HG03108 (cell line): Measurements from ENCODE around the gene BTG4.

ENCODE experiments used
- ATAC-seq: cut with Tn5 transposase; IDR thresholded peaks from one replicate; pipeline ENCODE4 v1.9.1; 2021; ENCODE audit warnings: moderate library complexity; ENCODE audit not compliant: unreplicated experiment

Gene BTG4

DNA sequence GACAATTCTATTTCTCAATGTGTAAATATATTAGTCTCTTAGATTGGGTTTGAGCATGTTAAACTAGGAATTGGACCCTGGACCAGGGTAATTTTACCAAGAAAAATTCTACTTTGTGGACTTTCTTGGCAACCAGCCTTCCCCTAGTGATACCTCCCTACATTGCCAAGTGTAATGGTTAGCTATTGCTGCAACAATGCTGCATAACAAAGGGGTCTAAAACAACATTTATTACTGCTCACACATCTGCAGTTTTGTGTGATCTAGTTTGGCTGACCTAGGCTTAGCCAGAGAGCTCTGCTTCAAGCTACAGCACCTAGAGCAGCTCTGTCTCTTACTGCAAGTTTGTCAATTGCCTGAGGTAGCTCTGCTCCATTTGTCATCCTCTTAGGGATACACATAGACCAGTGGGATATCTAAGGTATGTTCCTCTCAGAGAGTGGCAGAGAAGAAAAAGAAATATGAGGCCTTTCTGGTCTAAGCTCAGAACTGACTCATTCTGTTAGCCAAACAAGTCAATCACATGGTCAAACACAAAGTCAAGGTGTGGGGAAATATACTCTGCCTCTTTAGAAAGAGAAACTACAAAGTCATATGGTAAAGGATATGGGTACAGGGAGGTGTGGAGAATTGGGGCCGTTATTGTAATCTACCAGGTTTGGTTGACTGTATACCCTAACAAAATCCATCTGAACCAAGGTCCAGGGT lies 26.4 kb upstream of the BTG4 start:
- ATAC-seq = no peak

DNA sequence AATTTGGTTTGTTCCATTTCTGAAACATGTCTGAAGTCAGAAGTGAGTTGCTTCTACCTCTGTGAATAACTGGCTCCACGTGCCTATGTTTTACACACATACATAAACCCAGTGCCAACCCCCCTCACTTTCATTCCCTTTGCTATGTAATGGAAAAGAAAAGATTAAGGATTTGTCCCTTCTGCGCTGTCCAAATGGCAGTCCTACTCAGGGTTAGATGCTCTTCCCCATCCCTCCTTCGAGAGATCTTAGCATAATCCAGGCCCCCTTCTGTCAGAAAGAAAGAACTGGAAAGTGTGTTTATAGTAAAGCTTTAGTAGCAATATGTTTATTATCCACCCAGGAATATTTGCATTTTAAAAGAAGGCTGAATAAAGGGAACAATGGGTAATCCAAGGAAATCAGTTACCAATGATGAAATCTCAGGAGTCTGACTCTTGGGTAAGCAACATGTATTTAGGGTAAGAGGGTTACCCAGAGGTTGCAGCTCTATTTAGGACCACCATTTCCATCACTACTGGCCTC lies 25.2 kb upstream of the BTG4 start:
- ATAC-seq = no peak

- no peak for ATAC-seq
These were observed 23.1 kb upstream of the BTG4 start for GRCh38 chr11:111535281-111535680.

DNA sequence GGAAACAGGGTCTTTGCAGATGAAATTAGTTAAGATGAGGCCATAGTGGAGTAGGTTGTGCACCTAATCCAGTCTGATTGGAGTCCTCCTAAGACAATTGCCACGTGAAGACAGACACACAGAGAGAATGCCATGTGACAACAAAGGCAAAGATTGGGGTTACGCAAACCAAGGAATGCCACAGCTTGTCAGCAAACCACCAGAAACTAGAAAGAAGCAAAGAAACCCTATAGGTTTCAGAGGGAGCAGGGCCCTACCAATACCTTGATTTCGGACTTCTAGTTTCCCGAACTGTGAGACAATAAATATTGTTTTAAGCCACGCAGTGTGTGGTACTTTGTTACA lies 20.2 kb upstream of the BTG4 start:
- no peak for ATAC-seq

- peak; percentile 76 for ATAC-seq
These were observed 19.6 kb upstream of the BTG4 start for GRCh38 chr11:111531687-111532364.

GRCh38 chr11:111531136-111531535 lies 18.9 kb upstream of the BTG4 start:
- no peak for ATAC-seq

GRCh38 chr11:111530091-111530490 lies 17.9 kb upstream of the BTG4 start:
- no peak for ATAC-seq

- no peak for ATAC-seq
These were observed 16.4 kb upstream of the BTG4 start for GRCh38 chr11:111528557-111528956.

DNA sequence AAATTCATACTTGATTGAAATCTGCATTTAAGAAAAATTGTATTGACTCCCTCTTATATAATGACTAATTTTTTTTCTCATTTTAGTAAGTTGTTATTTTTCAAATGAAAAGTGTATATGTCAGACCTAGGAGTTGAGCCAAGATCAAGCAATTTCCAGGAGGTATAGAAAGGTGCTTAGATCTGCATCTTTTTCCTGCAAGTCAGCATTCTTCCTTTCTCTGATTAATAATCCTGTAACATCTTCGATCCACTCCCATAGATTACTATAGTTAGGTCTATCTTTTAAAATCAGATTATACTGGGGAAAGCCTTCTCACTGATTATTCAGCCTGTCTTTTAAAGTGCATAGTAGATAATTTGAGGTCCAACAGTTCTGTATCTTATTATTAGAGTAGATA lies 15.1 kb upstream of the BTG4 start:
- no peak for ATAC-seq

DNA sequence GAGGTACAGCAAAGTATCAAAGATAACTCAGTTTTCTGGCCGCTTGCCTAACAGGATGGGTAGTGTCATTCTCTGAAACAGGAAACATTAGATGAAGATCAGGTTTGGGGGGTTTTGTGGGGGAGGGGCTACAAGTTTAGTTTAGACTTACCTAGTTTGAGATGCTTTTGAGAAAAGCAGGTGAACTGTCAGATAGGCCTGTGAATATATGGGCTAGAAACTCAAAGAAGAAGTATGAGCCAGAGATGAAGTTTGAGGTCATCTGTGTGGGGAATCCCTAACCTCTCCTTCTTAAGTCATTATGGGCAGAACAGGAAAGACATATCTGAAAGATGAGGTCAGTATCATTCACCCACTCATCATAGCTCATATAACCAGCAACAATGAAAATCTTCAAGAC lies 14.3 kb upstream of the BTG4 start:
- ATAC-seq = no peak

DNA sequence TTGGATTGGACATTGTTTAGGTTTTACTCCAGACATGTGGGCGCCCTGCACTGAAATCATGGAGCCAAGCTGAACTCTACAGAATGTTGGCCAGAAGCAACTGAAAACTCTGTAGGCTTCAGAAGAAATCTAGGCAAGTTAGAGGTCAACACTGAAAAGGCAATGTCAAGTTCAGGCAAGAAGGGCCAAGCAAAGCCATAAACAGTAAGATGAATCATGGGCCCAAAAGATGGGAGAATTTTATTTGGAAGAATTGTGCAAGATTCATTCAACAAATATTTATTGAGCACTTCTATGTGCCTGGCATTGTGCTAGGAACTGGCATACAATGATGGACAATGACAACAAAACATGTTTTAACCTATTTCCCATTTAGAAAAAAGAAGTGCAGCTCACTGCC lies 13.3 kb upstream of the BTG4 start:
- ATAC-seq = no peak

DNA sequence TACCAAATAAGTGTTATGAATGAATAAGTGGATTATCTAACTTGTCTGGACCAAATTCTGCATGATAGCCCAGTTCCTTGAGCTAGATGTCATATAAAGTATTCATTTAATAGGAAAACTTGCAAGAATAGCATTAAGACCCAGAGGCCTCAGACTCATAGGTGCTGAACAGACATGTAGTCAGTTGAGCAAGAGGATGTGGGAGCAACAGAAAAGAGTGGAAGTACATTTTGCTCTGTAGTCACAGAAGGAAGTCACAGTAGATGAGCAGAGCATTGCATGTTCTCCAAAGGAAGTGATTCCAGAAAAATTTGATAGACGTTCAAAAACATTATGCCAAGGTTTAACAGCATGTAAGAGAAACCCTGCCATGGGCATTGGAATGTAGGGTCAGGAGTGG lies 11.9 kb upstream of the BTG4 start:
- no peak for ATAC-seq

GRCh38 chr11:111523343-111523742 lies 11.2 kb upstream of the BTG4 start:
- ATAC-seq = no peak

DNA sequence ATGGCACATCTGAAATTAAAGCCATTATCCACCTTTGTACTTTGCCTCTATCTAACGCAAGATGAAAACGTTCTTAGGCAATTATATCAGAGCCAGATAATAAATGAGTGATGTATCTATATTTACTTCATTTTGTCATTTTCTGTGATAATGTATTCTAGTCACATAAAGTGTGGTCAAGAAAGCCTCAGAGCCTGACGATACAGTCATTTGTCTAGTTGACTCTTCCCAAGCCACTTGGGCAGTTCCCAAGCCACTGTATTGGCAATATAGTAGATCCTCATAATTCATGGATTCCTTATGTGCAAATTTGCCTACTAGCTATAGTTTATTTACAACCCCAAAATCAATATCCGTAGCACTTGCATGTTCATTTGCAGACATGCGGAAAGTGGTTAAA lies 10.2 kb upstream of the BTG4 start:
- ATAC-seq = no peak

- no peak for ATAC-seq
These were observed 8.9 kb upstream of the BTG4 start for GRCh38 chr11:111521135-111521534.

- ATAC-seq = no peak
These were observed 8.4 kb upstream of the BTG4 start for GRCh38 chr11:111520560-111520959.

GRCh38 chr11:111518668-111519067 lies 6.5 kb upstream of the BTG4 start:
- ATAC-seq = no peak

DNA sequence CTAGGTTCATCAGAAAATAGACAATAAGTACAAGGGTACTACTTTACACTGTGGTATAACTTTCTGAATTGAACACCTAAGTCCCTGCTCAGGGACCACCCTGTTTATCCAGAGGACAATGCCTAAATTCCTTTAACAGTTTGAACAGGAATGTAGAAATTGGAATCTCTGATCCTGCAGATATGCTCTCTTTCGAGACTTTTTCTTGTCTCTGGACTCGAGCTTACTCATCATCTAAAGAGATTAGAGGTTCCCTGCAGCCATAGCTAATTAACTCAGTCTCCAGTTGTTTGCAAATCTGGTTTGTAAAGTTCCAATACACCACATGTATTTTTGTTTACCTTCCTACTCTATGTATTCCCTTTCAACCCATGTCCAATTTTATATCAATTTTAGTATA lies 3.4 kb upstream of the BTG4 start:
- no peak for ATAC-seq

DNA sequence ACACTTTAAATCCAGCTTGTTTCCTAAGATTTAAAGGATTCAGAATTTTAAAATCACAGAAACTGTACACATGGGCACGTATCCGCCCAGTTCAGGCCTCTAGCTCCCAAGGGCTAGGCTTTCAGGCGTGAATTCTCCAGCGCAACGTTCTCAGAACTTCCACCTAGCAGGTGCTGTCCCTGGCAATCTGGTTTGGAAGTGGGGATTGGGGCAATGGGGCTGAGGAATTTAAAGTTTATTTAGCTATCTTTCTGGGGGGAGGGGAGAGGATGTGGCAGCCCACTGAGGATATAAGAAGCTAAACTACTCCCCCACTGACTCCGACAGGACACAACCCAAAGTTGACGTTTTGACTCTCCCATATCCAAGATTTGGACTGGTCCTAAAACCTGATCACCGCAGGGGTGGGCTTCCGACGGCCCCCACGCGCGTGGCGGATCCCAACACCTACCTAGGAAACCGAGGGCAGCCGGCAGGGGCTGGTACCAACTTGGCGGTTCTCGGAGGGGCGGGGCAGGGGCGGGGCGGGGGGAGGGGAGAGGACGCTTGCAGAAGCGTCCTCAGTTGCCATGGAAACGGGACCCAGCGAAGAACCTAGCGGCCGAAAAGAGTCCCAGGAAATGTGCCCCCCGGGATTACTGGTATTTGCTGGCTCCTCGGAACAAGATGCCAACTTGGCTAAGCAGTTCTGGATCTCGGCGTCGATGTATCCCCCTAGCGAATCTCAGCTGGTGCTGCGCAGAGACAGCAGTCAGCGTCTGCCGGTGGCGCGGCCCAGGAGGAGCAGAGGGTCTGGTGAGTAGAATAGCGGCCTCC lies 2.2 kb upstream of the BTG4 start, which contains the start of gene HOATZ:
HOATZ (plus strand) TSS at position 563 of the 816 bp plus-strand sequence; CDS start at position 570, 7 bp downstream.
- no peak for ATAC-seq

DNA sequence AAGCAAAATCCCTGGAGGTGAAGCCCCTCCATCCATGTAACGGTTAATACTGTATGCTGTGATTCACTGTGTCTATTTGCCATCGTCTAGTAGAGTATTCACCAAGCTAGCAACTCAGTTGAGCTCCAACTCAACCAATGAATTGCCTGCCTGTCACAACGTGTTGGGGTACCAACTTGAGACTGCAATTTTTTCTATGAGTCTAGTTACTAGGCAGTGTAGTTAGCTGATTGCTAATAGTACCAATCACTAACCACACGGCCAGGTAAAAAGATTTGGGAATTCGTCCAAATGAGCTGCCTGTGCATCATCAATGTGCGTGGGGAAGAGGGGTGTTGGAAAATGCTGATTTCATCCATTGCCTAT lies 1.0 kb upstream of the BTG4 start:
- ATAC-seq = no peak

DNA sequence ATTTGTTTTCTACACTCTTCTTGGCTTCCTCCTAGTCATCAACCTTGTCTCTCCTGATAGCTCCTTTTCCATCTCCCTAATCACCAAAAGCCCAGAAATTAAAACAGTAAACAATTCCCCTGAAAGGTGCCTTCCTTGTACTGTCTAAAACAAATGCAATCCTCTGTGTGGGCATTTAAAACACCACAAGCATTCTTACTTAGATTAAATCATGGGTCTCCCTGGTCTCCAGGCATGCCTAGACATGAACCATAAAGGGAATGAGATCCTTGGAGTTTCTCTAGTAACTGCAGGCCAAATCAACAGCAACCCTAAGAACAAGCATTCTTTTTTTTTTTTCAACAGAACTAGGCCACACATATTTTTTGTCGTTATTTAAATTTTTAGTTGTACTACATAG lies 1.9 kb downstream of the BTG4 start:
- ATAC-seq = no peak

DNA sequence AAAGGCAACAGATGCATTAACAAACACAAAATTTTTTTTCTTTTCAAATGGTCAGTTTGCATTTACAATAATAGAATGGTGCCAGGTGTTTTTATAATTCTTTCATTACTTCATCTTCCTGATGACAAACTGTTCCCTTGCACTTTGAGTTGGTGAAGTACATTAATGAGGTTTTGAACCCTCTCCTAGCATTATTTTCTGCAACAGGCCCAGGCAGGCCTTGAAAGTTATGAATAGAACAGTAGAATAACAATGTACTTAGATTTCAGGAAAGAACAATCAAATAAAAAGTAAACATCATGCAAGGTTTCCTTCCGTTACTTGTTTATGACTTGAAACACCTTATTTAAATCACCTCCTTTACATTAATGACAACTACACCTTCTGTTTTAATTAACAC lies 9.6 kb downstream of the BTG4 start:
- ATAC-seq = no peak
